ENCODE measurements around the gene ISYNA1. TPM values are rescaled to one million over a fixed set of nuclear protein-coding genes. Genes with fewer than 3 reads are reported as not detected.

ISYNA1 gene
- total RNA-seq, 1 donor from 2014 or later, result 62.8 TPM

DNA sequence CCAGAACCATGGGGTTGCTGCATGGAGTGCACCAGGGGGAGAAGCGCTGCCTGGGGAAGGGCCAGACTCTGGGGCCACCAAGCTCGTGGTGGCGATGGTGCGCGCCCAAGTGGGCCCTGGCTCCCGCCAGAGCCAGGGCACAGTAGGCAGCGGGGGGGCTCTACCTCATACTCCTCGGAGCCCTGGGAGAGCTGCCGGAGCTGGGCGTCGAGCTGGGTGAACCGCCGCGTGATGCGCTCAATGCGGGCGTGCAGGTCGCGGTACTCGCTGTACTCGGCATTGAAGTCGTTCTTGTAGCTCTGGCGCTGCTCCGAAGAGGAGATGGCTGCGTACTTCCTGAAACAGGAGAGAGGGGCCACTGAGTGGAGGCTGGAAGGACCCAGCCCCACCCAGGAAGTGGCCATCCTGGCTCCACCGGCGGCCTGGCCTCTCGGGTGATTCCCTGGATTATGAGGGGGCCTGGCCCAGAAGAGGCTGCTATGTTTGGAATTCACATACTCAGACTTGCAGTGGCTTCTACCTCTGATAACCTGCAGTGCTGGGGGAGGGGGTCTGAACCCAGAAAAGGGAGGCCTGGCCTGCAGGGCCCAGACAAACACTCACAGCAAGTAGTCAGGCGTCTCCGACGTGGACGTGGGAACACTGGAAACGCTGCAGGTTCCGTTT is 8.3 kb upstream of the ISYNA1 start:
- FAIRE-seq (no peak), DNase-seq (ENCODE audit: low spot score in 2 of 2) (no peak)

DNA sequence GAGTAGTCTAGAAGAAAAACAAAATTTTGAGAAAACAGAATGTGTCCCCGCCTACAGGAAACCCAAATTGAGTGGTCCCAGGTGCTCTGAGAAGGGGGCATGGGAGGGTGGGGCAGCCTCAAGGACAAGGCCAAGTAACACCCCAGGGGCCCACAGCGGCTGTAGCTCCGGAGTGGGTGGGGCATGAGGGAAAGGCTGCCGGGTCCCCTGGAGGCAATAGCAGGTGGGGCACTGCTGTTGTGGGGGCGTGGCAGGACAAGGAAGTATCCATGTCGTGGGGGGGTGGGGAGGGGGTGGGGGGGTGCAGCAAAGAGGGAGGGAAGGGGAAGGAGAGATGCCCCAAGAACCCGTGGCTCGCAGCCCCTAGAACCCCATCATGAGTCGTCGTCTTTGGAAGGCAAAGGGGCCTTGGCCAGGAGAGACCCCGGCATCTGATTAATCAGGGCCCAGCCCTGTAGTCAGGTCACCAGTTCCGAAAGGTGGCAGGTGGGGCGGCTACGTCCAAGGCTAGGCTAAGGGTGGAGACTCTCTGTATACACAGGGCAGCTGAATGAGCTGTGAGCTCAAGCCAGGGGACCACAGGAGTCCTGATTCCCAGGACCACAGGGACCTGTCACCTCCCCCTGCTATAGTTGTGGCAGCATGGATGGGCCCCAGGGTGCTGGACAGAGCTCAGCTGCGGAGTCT is 7.5 kb upstream of the ISYNA1 start:
- FAIRE-seq (no peak), DNase-seq (ENCODE audit: low spot score in 2 of 2) (no peak)

DNA sequence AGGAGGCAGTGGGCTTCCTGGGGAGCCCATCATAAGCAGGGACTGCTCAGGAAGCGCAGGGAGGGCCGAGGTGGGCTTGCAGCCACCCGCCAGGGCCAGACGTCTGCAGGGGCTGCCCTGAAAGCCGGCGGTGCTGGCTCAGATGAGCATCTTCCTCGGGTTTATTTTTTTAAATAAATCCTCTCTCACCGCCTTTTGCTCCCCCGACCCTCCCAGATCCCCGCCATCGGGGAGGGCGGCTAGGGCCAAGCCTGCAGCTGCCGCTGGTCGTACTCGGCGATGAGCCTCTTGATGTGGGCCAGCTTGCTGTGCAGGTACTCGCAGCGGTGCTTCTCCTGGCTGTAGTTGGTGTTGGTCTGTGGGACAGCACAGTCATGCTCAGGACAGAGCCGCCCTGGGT is 6.6 kb upstream of the ISYNA1 start:
- no peak for DNase-seq (ENCODE audit: low spot score in 2 of 2)
- no peak for FAIRE-seq

DNA sequence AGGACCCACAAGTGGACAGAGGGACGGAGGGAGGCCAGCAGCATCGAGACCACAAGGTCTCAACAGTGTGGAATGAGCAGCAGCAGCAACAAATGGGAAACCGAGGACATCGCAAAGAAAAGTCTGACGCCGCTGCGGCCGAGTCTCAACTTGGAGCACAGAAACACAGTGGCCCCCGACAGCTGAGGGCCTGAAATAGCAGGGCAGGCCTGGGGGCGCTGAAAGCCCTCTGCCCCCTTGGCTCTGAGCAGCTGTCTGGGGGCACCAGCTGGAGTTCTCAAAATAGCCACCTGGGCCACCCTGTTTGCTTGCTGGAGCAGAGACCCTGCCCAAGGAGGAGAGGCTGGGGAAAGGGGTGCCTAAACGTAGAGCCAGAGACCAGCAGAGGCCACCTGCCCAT is 5.9 kb upstream of the ISYNA1 start:
- no peak for DNase-seq (ENCODE audit: low spot score in 2 of 2)
- FAIRE-seq, result no peak

DNA sequence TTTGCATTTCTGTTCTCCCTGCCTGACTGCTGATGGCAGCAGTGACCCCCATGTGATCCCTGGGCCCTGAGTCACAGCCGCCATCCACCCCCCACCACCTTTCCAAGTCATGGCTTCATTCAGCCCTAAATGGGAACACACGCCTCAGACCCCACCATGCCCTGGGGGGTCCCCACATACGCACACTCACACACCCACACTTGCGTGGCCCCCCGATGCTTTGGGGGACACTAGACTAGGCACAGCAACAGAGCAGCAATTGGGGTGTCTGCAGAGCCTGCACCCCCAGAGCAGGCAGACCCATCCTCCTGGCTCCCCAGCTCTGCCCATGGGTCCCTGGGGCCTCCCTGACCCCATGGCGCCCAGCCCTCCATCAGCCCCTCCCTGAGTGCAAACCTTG is 5.5 kb upstream of the ISYNA1 start:
- no peak for DNase-seq (ENCODE audit: low spot score in 2 of 2)
- FAIRE-seq, result no peak

DNA sequence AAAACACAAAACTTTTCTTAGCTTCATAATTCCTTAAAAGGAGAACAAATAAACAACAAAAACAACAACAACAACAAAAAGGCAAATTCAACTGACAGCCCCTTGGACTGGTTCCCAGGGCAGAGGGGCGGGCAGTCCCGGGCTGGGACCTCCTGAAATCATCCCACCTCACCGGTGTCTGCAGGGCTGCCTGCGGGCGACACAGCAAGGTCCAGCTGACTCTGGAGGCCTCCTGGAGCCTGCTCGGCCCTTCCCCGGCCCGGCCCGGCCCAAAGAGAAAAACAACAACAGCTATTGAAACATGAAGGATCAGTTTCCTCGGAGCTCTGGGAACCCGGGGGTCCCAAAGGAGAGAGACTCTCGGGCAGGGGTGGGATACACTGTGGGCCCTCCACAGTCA is 5.0 kb upstream of the ISYNA1 start:
- FAIRE-seq (no peak), DNase-seq (ENCODE audit: low spot score in 2 of 2) (no peak)

DNA sequence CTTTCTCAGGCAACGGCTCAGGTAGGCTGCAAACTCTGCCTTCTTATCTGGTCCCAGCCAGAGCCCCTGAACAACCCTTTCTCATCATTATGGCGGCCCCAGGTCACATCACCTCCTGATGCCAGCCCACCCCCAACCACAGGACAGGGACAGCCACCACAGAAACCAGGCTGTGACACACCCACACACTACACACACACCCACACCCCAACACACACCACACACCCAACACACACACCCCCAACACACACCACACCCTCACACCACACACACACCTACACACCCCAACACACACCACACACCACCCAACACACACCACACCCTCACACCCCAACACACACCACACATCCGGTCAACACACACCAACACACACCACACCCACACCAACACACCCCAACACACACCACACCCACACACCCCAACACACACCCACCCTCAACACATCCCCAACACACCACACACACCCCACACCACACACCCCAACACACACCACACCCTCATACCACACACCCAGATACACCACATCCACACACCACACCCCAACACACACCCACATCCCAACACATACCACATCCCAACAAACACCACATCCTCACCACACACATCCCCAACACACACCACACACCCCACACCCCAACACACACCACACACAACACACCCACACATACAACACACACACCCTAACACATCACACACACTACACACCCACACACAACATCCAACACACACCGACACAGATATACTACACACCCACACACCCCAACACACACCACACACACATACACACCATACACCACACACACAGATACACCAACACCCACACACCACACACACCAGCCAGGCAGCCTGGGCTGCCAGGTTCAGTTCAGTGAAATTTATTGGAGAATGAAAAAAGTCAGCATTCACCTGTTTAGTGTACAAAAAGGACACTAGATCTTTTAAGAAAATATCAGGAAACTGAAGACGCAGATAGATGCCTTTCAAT is 4.2 kb upstream of the ISYNA1 start:
- DNase-seq (ENCODE audit: low spot score in 2 of 2), result no peak
- no peak for FAIRE-seq

DNA sequence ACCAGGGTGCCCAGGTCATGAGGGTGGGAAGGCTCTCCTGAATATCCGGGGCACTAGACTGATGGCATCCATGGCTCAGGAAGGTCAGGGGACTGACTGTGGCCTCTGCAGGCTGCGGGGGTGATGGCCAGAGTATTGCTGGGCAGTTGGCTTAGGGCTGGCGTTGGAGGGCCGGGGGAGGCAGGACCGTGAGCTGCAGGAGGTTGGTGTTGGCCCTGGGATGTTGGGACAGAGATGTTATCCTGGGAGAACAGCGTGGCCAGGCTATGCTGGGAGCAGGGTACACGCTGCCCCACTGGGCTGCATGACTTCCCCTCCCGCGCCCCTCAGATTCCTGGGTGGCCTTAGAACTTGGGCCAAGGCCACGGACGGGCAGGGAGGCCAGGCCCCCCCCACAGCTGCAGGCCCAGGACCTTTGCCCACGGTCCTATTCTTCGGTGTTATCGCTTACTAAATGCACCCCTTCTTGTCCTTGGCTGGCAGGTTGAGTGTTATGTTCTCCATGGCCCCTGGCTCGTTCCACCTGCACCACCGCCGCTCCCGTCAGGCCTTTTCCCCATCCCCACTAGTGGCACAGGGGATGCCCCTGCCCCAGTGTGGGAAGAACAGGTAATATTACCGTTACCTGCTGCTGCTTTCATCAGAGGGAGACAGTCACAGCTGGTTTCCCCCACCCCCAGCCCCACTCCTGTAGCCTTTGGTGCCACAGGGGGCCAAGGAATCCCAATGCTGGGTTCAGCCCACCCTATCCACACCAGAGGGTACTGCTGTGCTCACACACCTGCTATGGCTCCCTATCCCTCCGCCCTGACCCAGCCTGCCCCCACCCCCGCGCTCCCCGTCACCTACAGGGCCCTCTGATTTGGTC is 3.2 kb upstream of the ISYNA1 start:
- DNase-seq (ENCODE audit: low spot score in 2 of 2), result no peak
- FAIRE-seq, result no peak

DNA sequence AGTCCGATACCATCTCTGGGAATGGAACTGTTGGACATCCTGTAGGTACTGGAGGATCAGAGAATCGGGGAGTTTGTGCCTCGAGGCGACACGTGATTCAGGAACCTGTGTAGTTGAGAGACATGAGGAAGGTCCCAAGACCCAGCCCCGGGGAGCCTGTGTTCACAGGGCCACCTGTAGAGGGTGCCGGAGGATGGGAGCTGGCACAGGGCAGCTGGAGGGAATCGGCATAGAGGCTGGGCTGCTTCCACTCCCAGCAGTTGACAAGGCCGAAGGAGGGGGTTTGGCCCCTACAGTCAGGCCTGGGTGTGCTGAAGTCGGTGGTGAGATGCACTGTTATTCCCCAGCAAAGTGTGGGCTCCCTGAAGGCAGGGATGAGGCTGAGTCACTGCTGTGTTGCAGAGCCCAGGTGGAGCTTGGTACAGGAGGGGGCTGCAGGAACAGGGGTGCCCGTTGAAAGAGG is 2.5 kb upstream of the ISYNA1 start:
- no peak for DNase-seq (ENCODE audit: low spot score in 2 of 2)

DNA sequence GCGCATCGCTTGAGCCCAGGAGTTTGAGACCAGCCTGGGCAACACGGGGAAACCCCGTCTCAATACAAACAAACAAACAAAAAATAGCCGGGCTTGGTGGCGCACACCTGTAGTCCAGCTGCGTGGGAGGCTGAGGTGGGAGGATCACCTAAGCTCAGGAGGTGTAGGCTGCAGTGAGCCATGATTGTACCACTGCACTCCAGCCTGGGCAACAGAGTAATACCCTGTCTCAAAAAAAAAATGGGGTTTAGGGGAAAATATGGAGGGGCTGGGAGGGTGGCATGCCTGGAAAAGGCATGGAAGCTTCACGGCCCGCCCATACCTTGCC is 1.9 kb upstream of the ISYNA1 start:
- no peak for FAIRE-seq
- no peak for DNase-seq (ENCODE audit: low spot score in 2 of 2)

More for the DNA sequence above, 2.5 kb upstream of the ISYNA1 start:
- no peak for FAIRE-seq

DNA sequence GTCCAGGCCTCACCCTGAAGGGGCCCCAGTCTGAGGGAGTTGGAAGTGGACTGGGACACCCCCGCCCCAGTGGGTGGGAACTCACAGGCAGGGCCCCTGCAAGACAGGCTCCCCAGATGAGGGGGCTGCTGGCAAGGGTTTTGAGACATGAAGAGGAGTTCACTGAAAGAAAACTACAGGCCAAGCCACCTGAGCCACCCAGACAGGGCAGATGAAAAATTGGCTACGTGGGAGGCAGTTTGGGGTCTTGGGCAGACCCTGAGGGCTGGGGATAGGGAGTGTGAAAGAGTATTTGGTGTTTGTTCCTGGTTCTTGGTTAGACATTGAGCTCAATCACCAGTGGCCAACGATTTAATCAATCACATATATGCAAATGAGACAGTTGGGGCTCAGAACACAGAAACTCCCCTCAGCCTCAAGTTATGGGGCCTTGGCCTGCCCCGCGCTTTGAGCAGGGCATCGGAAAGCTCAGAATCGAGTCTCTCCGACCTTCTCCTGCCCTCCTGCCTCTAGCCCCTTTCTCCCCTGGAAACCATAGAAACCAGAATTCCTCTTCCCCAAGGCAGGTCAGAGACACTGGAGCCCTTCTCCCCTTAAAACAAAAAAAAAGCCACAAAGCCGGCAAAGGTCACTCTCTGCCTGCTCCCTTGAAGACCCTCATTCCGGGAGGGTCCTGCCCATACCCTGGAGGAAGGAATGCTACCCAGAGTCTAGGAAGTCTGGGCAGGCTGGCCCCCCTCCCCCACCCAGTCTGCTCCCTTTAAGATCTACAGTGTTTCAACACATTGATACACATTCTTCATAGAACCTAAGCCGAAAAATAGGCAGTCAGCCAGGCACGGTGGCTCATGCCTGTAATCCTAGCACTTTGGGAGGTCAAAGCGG is 1.3 kb upstream of the ISYNA1 start:
- DNase-seq (ENCODE audit: low spot score in 2 of 2), result no peak
- no peak for FAIRE-seq

DNA sequence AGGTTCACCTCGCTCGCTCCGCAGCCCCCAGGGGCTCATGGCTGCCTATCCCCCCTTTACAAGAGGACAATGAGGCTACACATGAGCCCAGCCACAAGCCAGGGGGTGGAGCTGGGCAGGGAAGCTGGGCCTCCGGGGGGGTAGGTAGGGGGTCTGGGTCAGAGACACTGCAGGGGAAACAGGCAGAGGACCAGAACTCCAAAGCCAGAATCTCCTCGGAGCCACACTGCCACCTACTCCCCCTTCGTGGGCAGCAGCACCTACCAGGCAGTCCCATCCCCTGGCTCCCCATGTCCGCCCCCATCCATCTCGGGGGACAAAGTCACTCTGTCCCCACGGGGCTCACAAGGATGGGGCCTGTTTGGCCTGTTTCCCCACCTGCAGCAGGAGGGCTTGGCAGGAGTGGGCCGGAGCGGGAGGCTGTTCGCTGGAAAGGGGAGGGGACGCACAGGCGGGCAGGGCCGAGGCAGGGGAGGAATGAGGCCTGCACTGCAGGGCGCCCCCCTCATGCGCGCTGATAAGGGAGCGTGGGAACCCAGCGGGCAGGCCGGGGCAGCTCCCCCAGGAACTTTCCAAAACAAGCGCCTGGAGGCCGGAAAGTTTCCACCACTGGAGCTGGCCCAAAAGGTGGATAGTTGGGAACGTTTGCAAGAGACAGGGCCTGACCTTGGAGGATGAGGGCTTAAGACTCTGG is 545 bp upstream of the ISYNA1 start:
- DNase-seq (ENCODE audit: low spot score in 2 of 2), result no peak
- no peak for FAIRE-seq

DNA sequence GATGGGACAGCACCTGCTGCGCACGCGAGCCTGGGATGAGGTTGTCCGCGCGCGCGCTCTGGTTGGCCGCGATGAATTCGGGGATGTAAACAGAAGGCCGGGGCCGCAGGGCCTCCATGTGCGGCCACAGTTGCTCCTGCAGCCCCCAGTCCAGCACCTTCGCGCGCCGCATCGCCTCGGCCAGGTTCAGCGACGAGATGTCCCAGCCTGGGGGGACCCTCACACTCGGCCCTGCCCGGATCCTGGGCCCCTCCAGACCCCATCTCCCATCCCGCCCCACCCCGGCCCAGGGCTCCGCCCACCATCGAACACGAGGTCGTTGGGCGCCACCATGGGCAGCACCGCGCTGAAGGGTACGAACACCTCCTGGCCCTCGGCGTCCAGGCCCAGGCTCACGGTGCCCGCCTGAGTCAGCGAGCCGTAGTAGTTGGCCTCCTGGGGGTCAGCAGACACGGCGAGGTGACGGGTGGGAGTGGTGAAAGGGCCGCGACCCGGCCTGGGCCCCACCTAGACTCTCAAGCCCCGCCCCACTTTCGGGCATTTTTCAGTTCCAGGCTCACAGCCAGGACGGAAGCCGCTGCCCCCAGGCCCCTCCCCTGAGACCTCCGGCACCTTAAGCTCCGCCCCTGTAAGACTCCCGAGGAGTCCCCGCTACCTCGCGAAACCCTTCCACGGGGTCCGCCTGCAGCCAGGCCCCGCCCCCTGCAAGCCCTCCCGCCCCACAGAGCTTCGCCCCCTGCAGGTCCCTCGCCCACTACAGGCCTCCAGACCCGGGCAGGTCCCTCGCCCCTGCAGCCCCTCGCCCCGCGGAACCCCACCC is 1.1 kb downstream of the ISYNA1 start:
- FAIRE-seq (no peak), DNase-seq (ENCODE audit: low spot score in 2 of 2) (peak; percentile 81 to 82)

DNA sequence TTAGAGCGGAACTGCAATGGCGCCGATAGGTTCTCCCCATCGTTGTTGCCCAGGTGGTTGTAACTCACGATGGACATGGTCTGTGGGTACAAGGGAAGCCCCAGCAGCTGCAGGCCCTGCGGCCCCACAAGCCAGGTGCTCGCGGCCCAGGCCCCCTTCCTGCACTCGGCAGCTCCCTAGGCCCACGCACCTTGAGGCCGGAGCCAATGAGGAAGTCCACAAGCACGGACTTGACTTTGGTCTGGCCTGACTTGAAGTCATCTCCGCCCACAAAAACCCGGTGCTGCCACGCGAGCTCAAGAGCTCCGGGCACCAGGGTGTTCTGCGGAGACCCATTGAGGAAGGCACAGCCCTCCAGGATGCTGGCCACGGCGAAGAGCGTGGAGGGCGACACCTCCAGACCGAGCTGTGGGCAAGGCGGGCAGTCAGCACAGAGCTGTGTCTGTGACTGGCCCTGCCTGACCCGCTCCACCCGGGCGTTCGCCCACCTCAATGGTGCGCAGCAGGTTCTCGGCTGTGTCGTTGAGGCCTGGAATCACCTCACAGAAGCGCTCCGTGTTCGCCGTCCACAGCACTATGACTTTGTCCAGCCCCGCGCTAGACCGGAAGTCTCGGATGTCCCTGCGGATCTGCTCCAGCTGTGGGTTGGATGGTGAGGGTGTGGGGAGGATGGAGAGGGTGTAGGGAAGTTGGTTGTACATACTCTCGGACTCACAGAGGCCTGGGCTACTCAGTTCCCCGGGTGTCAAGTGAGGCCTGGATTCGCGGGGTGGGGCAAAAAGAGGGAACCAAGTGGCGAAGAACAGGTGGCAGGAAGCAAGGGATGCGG is 1.9 kb downstream of the ISYNA1 start:
- no peak for DNase-seq (ENCODE audit: low spot score in 2 of 2)
- no peak for FAIRE-seq

DNA sequence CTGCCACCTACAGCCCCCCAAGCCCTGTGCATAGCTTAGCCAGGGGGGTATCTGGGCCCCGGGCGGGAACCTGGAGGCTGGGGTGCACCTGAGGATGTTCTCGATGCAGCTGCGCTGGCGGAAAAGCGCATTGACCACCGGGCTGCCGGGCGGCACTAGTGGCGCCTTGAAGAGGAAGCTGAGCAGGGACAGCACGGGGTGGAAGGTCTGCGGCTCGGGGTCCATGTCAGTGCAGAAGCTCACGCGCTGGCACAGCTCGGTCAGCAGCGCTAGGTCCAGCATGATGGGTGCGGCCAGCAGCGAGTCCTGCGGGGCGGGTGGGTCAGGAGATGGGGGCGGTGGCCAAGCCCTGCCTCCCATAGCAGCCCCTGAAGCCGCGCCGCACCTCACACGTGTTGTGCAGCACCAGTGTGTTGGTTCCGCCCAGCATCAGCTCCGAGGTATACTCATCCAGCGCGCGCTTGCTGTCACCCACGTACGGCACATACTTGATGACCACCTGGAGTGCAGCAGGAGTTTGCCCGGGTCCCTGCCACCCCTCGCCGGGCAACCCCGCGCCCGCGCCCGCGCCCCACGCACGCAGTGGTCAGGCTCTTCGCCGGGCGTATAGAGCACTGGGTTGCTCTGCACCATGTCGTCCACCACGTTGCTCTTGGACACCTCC is 2.6 kb downstream of the ISYNA1 start:
- DNase-seq (ENCODE audit: low spot score in 2 of 2), result no peak
- FAIRE-seq, result no peak

DNA sequence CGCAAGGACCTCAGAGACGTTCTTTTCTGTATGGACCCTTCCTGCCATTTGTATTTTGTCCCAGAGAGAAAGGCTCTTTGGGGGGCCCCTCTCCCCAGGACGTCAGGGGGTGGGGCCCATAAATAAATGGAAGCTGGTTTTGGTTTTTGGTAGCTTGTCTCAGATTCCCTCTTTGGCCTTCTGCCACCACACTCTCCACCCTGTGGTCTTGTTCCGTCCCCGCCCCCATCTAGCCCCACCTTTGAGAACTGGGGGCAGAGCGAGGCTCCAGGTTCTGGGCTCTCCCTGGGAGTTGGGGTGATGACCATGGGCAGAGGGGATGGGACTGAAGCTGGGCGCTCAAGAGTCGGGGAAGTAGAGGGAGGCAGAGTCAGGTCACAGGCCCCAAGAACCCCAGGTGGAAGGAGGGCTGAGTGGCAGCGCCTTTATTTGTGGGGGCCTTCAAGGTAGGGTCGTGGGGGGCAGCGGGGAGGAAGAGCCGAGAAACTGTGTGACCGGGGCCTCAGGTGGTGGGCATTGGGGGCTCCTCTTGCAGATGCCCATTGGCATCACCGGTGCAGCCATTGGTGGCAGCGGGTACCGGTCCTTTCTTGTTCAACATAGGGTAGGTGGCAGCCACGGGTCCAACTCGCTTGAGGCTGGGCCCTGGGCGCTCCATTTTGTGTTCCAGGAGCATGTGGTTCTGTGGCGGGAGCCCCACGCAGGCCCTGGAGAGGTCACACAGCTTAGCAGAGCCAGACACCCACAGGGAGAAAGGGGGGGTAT is 3.3 kb downstream of the ISYNA1 start:
- DNase-seq (ENCODE audit: low spot score in 2 of 2) (no peak), FAIRE-seq (no peak)
